Calu3 (cell line): ENCODE data around the gene PAK1IP1. TPM values are rescaled to one million over a fixed set of nuclear protein-coding genes. Genes with fewer than 3 reads are reported as not detected.
"Not testable (repeated sequence)": the region's sequence is repeated elsewhere in the genome, so short reads cannot be mapped to it uniquely, and the experiment has no call there.

ENCODE experiments used
- BruUV-seq: library from RNA; stranded (reverse); fragments of 400-500 nt; replicated peaks from 2 replicates; lab custom pipeline; 2021; lab: Mats Ljungman, UMichigan
- CTCF ChIA-PET: fragments of 300-600 bp; sonication (Branson Sonifier 250); formaldehyde crosslinking; loops from one replicate; lab custom pipeline; 2022; ENCODE audit warnings: antibody characterized with exemption; lab: Charles Lee
- DNase-seq: peaks from one replicate; pipeline ENCODE4 v3.0.0; 2022
- H3K27ac Mint-ChIP-seq: one replicate; pipeline ENCODE4 v1.8.0; 2022; ENCODE audit warnings: mixed read lengths; ENCODE audit not compliant: unreplicated experiment
- H3K27me3 Mint-ChIP-seq: one replicate; pipeline ENCODE4 v1.8.0; 2022; ENCODE audit warnings: mixed read lengths; ENCODE audit not compliant: unreplicated experiment
- H3K36me3 Mint-ChIP-seq: one replicate; pipeline ENCODE4 v1.8.0; 2022; ENCODE audit warnings: mild to moderate bottlenecking, moderate library complexity, mixed read lengths; ENCODE audit not compliant: insufficient read depth, unreplicated experiment
- H3K4me1 Mint-ChIP-seq: one replicate; pipeline ENCODE4 v1.8.0; 2022; ENCODE audit warnings: mild to moderate bottlenecking, low read depth, mixed read lengths; ENCODE audit not compliant: unreplicated experiment
- H3K4me3 Mint-ChIP-seq: one replicate; pipeline ENCODE4 v1.8.0; 2022; ENCODE audit warnings: mild to moderate bottlenecking, low read depth, moderate library complexity, mixed read lengths; ENCODE audit not compliant: unreplicated experiment
- H3K9me3 Mint-ChIP-seq: one replicate; pipeline ENCODE4 v1.8.0; 2022; ENCODE audit warnings: low read depth, mixed read lengths; ENCODE audit not compliant: unreplicated experiment
- CTCF ChIP-seq: fragments of 200-600 bp; IDR thresholded peaks from one replicate; pipeline ENCODE4 v1.8.0; 2022; ENCODE audit warnings: antibody characterized with exemption; ENCODE audit not compliant: unreplicated experiment
- intact Hi-C: fragments of 100-400 bp; cut with micrococcal nuclease; formaldehyde crosslinking; loops from one replicate; pipeline ENCODE4 v1.10.0; 2022; ENCODE audit not compliant: unreplicated experiment
- total RNA-seq: library from RNA; stranded (reverse); gene quantifications from 2 replicates; pipeline ENCODE4 v1.2.3, GENCODE V29; 2022

Gene PAK1IP1
- total RNA-seq, 1 experiment from 2014 or later: 15.8 TPM

GRCh38 chr6:10720265-10720959 is 25.6 kb downstream of the PAK1IP1 start:
- Mint-ChIP-seq H3K27me3 (no peaks in the 10 kb centered on the region), H3K4me3 (peak overlapping the region; percentile 58), H3K9me3 (no peaks in the 10 kb centered on the region), H3K27ac (no peak overlapping the region), H3K4me1 (peaks cover 9% of the 10 kb centered on the region), H3K36me3 (peaks cover 19% of the 10 kb centered on the region)
- DNase-seq: no peak
- no TSS peak for BruUV-seq
- CTCF ChIA-PET: interaction anchor here (0.5 kb wide), 1 partner anchor 22 kb away, joined by 3 read pairs; no protein-coding TSS in a partner anchor
- intact Hi-C loops: no loop called here
- TF ChIP-seq CTCF: no peak

- H3K27me3 Mint-ChIP-seq, H3K4me1 Mint-ChIP-seq, H3K27ac Mint-ChIP-seq, H3K9me3 Mint-ChIP-seq, BruUV-seq, intact Hi-C loops, DNase-seq: not testable (repeated sequence)
- CTCF ChIA-PET: interaction anchor here (0.5 kb wide), 1 partner anchor 22 kb away, joined by 3 read pairs; no protein-coding TSS in a partner anchor
- H3K36me3 Mint-ChIP-seq: peaks cover 20% of the 10 kb centered on the region
- H3K4me3 Mint-ChIP-seq: peak overlapping the region; percentile 82
Measured at GRCh38 chr6:10720960-10721849, 26.4 kb downstream of the PAK1IP1 start.

GRCh38 chr6:10721850-10722569 is 27.2 kb downstream of the PAK1IP1 start:
- DNase-seq: no peak
- H3K27me3 Mint-ChIP-seq: no peaks in the 10 kb centered on the region
- no peaks in the 10 kb centered on the region for H3K9me3 Mint-ChIP-seq
- H3K4me1 Mint-ChIP-seq: peaks cover 9% of the 10 kb centered on the region
- peak overlapping the region; percentile 86 for H3K27ac Mint-ChIP-seq
- H3K4me3 Mint-ChIP-seq: peak overlapping the region; percentile 82
- CTCF ChIA-PET: interaction anchor here (0.6 to 1.2 kb wide), 3 partner anchors 11 to 331 kb away, joined by 3 to 5 read pairs (median 3); no protein-coding TSS in a partner anchor
- BruUV-seq: no TSS peak
- H3K36me3 Mint-ChIP-seq: peaks cover 20% of the 10 kb centered on the region
- no peak for TF ChIP-seq CTCF
- intact Hi-C loops: no loop called here

- Mint-ChIP-seq H3K27me3 (no peaks in the 10 kb centered on the region), H3K4me1 (peaks cover 9% of the 10 kb centered on the region), H3K27ac (peak overlapping the region; percentile 86), H3K9me3 (no peaks in the 10 kb centered on the region), H3K4me3 (peak overlapping the region; percentile 82), H3K36me3 (peaks cover 20% of the 10 kb centered on the region)
- no peak for DNase-seq
- no TSS peak for BruUV-seq
- intact Hi-C loops: no loop called here
- no peak for TF ChIP-seq CTCF
- CTCF ChIA-PET: interaction anchor here (0.6 to 1.2 kb wide), 3 partner anchors 11 to 330 kb away, joined by 3 to 5 read pairs (median 3); no protein-coding TSS in a partner anchor
Measured at GRCh38 chr6:10722570-10722819, 27.7 kb downstream of the PAK1IP1 start.
